Neural progenitor cell (in vitro differentiated cells): ENCODE measurements around the gene PTGDS. TPM values are rescaled to one million over a fixed set of nuclear protein-coding genes. Genes with fewer than 3 reads are reported as not detected.

Experiments
- DNase-seq: peaks from one replicate; pipeline ENCODE4 v3.0.0-alpha.2; 2016; ENCODE audit warnings: low spot score
- H2AFZ ChIP-seq: fragments of 200-600 bp; sonication (generic); replicated peaks from 2 replicates; pipeline ENCODE4 v1.6.1; 2016; ENCODE audit warnings: antibody characterized with exemption
- H3F3A ChIP-seq: fragments of 200-600 bp; sonication (generic); 2 replicates; pipeline ENCODE4 v1.6.1; 2016; ENCODE audit warnings: antibody characterized with exemption, low read depth
- H3K27ac ChIP-seq: fragments of 200-600 bp; sonication (generic); 2 replicates; pipeline ENCODE4 v1.5.1; 2016; ENCODE audit warnings: mild to moderate bottlenecking
- H3K27me3 ChIP-seq: fragments of 200-600 bp; sonication (generic); 2 replicates; pipeline ENCODE4 v1.6.1; 2016; ENCODE audit warnings: mild to moderate bottlenecking, moderate library complexity
- H3K36me3 ChIP-seq: fragments of 200-600 bp; sonication (generic); 2 replicates; pipeline ENCODE4 v1.5.1; 2016
- H3K4me1 ChIP-seq: fragments of 200-600 bp; sonication (generic); 2 replicates; pipeline ENCODE4 v1.6.1; 2016; ENCODE audit warnings: mixed run types
- H3K4me2 ChIP-seq: fragments of 200-600 bp; sonication (generic); 2 replicates; pipeline ENCODE4 v1.6.1; 2016
- H3K4me3 ChIP-seq: fragments of 200-600 bp; sonication (generic); 2 replicates; pipeline ENCODE4 v1.5.1; 2016
- H3K79me2 ChIP-seq: fragments of 200-600 bp; sonication (generic); 2 replicates; pipeline ENCODE4 v1.6.1; 2016; ENCODE audit warnings: low read depth
- H3K9ac ChIP-seq: fragments of 200-600 bp; sonication (generic); 2 replicates; pipeline ENCODE4 v1.6.1; 2016
- H3K9me3 ChIP-seq: fragments of 200-600 bp; sonication (generic); 2 replicates; pipeline ENCODE4 v1.5.1; 2016; ENCODE audit warnings: low read depth
- H4K20me1 ChIP-seq: fragments of 200-600 bp; sonication (generic); 2 replicates; pipeline ENCODE4 v1.6.1; 2016; ENCODE audit warnings: low read depth
- H3K27ac Mint-ChIP-seq: 3 replicates; pipeline ENCODE4 v1.8.0; 2021; ENCODE audit warnings: mixed read lengths
- H3K27me3 Mint-ChIP-seq: 2 replicates; pipeline ENCODE4 v1.8.0; 2022; ENCODE audit warnings: low read depth, mild to moderate bottlenecking, inconsistent platforms, moderate library complexity, mixed read lengths; ENCODE audit not compliant: insufficient read depth
- H3K36me3 Mint-ChIP-seq: 3 replicates; pipeline ENCODE4 v1.8.0; 2021; ENCODE audit warnings: mixed read lengths
- H3K4me1 Mint-ChIP-seq: 3 replicates; pipeline ENCODE4 v1.8.0; 2021; ENCODE audit warnings: mixed read lengths
- H3K4me3 Mint-ChIP-seq: 3 replicates; pipeline ENCODE4 v1.8.0; 2021; ENCODE audit warnings: mild to moderate bottlenecking, moderate library complexity, mixed read lengths
- H3K9me3 Mint-ChIP-seq: 3 replicates; pipeline ENCODE4 v1.8.0; 2020; ENCODE audit warnings: mixed read lengths
- CTCF ChIP-seq: fragments of 200-600 bp; sonication (generic); IDR thresholded peaks from 2 replicates; pipeline ENCODE4 v1.5.1; 2017; ENCODE audit warnings: antibody characterized with exemption, mild to moderate bottlenecking
- EZH2 ChIP-seq: fragments of 200-600 bp; sonication (generic); IDR thresholded peaks from 2 replicates; pipeline ENCODE4 v1.6.1; 2017; ENCODE audit warnings: antibody characterized with exemption, mild to moderate bottlenecking, moderate library complexity
- EZH2phosphoT487 ChIP-seq: fragments of 200-600 bp; sonication (generic); IDR thresholded peaks from 2 replicates; pipeline ENCODE4 v1.6.1; 2017; ENCODE audit warnings: antibody characterized with exemption
- total RNA-seq: library from RNA; depleted of rRNA; stranded (reverse); fragments of >200 nt; gene quantifications from 2 replicates; pipeline ENCODE4 v1.2.3, GENCODE V29; 2015; ENCODE audit warnings: low replicate concordance

Gene PTGDS
- not detected in 2 replicates for total RNA-seq

- Histone ChIP-seq H3K4me3 (peak within 1 kb of the TSS; percentile 57), H2AFZ (peak within 1 kb of the TSS; percentile 70), H3K79me2 (no peaks in the 10 kb centered on the region), H3K36me3 (no peaks in the 10 kb centered on the region), H3K27ac (no peak within 1 kb of the TSS), H3K9me3 (no peaks in the 10 kb centered on the region), H3K4me2 (peak within 1 kb of the TSS; percentile 97), H3K9ac (no peak within 1 kb of the TSS), H4K20me1 (no peaks in the 10 kb centered on the region), H3K4me1 (peaks cover 7% of the 10 kb centered on the region), H3F3A (peaks cover 11% of the 10 kb centered on the region), H3K27me3 (peaks cover 17% of the 10 kb centered on the region)
- DNase-seq: no peak
- Mint-ChIP-seq H3K36me3 (no peaks in the 10 kb centered on the region), H3K4me3 (peak within 1 kb of the TSS; percentile 66), H3K9me3 (no peaks in the 10 kb centered on the region), H3K27me3 (peaks cover 6% of the 10 kb centered on the region), H3K4me1 (peaks cover 6% of the 10 kb centered on the region), H3K27ac (no peak within 1 kb of the TSS)
- TF ChIP-seq EZH2phosphoT487 (no peak), EZH2 (no peak), CTCF (no peak)
These were observed at the start of gene PTGDS for GRCh38 chr9:136977223-136977622. Gene PTGDS, plus strand, starts transcription at chr9:136977504. Its CDS starts 75 bp downstream, at chr9:136977579.

- H3K79me2 ChIP-seq: no peaks in the 10 kb centered on the region
- no peak overlapping the region for H3K4me3 Mint-ChIP-seq
- no peak for TF ChIP-seq EZH2phosphoT487
- TF ChIP-seq CTCF: no peak
- TF ChIP-seq EZH2: no peak
- H3K4me1 ChIP-seq: no peaks in the 10 kb centered on the region
- no peaks in the 10 kb centered on the region for H3F3A ChIP-seq
- no peak overlapping the region for H2AFZ ChIP-seq
- H3K4me3 ChIP-seq: no peak overlapping the region
- H3K27me3 Mint-ChIP-seq: no peaks in the 10 kb centered on the region
- peaks cover 20% of the 10 kb centered on the region for H3K36me3 Mint-ChIP-seq
- peaks cover 5% of the 10 kb centered on the region for H3K9me3 Mint-ChIP-seq
- H3K9ac ChIP-seq: no peak overlapping the region
- no peak overlapping the region for H3K27ac ChIP-seq
- no peak overlapping the region for H3K4me2 ChIP-seq
- no peak overlapping the region for H3K27ac Mint-ChIP-seq
- peaks cover 3% of the 10 kb centered on the region for H4K20me1 ChIP-seq
- no peaks in the 10 kb centered on the region for H3K9me3 ChIP-seq
- no peaks in the 10 kb centered on the region for H3K36me3 ChIP-seq
- no peak for DNase-seq
- H3K27me3 ChIP-seq: no peaks in the 10 kb centered on the region
- H3K4me1 Mint-ChIP-seq: no peaks in the 10 kb centered on the region
These were observed 48.7 kb upstream of the PTGDS start for GRCh38 chr9:136928591-136928990.

GRCh38 chr9:136930014-136930413 is 47.3 kb upstream of the PTGDS start:
- H3K27me3 Mint-ChIP-seq: peaks cover 3% of the 10 kb centered on the region
- no peak overlapping the region for H3K4me3 Mint-ChIP-seq
- no peak overlapping the region for H3K27ac Mint-ChIP-seq
- peaks cover 5% of the 10 kb centered on the region for H3K9me3 Mint-ChIP-seq
- H2AFZ ChIP-seq: no peak overlapping the region
- no peak overlapping the region for H3K4me3 ChIP-seq
- H3K4me1 Mint-ChIP-seq: no peaks in the 10 kb centered on the region
- TF ChIP-seq EZH2: no peak
- no peak for TF ChIP-seq EZH2phosphoT487
- no peak for TF ChIP-seq CTCF
- H3K36me3 Mint-ChIP-seq: peaks cover 27% of the 10 kb centered on the region
- H3K27me3 ChIP-seq: no peaks in the 10 kb centered on the region
- H3K79me2 ChIP-seq: no peaks in the 10 kb centered on the region
- H3K27ac ChIP-seq: no peak overlapping the region
- H3F3A ChIP-seq: no peaks in the 10 kb centered on the region
- no peaks in the 10 kb centered on the region for H3K36me3 ChIP-seq
- H3K4me2 ChIP-seq: no peak overlapping the region
- peaks cover 3% of the 10 kb centered on the region for H4K20me1 ChIP-seq
- H3K9me3 ChIP-seq: no peaks in the 10 kb centered on the region
- H3K9ac ChIP-seq: no peak overlapping the region
- no peak for DNase-seq
- H3K4me1 ChIP-seq: no peaks in the 10 kb centered on the region
